Measurements from ENCODE around the gene MYO10.

- TF ChIP-seq EZH2 (IDR thresholded peaks at IDR 0.05; ENCODE audit: borderline replicate concordance, low read depth, low read length, severe bottlenecking) (no peak), CTCF (IDR thresholded peaks at IDR 0.05; ENCODE audit: borderline replicate concordance, extremely low read depth, low read length, poor library complexity, severe bottlenecking) (no peak)
Measured at GRCh38 chr5:16961131-16961530, 25.0 kb upstream of the MYO10 start.
